Kidney (tissue), 14 donors: ENCODE results near the gene WFDC5. TPM values are rescaled to one million over a fixed set of nuclear protein-coding genes. Genes with fewer than 3 reads are reported as not detected.

Experiments used
- DNase-seq, 5 donors: peaks; one replicate each; pipeline ENCODE4 v3.0.0-alpha.2; 2013 to 2020
- FAIRE-seq: peaks from 2 replicates; lab custom pipeline; 2012; peaks lifted over from hg19 to GRCh38; lab: Jason Lieb, UNC
- H3K27ac ChIP-seq, 2 donors: one replicate each; pipeline ENCODE4 v1.7.0; 2013; ENCODE audit warnings: low read depth in 2 of 2, low read length in 2 of 2, inconsistent platforms in 1 of 2
- H3K27me3 ChIP-seq: one replicate; pipeline ENCODE4 v1.7.1; 2013; ENCODE audit warnings: low read length, inconsistent platforms; ENCODE audit not compliant: control insufficient read depth, insufficient read depth
- H3K36me3 ChIP-seq, 3 donors: one replicate each; pipeline versions ENCODE4 v1.7.0 to v1.7.1; 2013; ENCODE audit warnings: low read length in 3 of 3, control low read depth in 1 of 3, inconsistent platforms in 1 of 3; ENCODE audit not compliant: insufficient read depth in 3 of 3, control insufficient read depth in 2 of 3
- H3K4me1 ChIP-seq, 3 donors: one replicate each; pipeline versions ENCODE4 v1.7.0 to v1.7.1; 2013; ENCODE audit warnings: low read length in 3 of 3, inconsistent platforms in 1 of 3, low read depth in 1 of 3; ENCODE audit not compliant: control insufficient read depth in 2 of 3, insufficient read depth in 2 of 3
- H3K4me3 ChIP-seq, 3 donors: one replicate each; pipeline versions ENCODE4 v1.7.0 to v1.8.1; 2013; ENCODE audit warnings: low read length in 3 of 3, control low read depth in 1 of 3, inconsistent platforms in 1 of 3
- H3K9ac ChIP-seq, 3 donors: one replicate each; pipeline versions ENCODE4 v1.7.0 to v1.7.1; 2013; ENCODE audit warnings: low read length in 3 of 3, control low read depth in 1 of 3, inconsistent platforms in 1 of 3
- H3K9me3 ChIP-seq, 3 donors: one replicate each; pipeline versions ENCODE4 v1.7.0 to v1.7.1; 2013; ENCODE audit warnings: low read length in 3 of 3, control low read depth in 1 of 3, inconsistent platforms in 1 of 3; ENCODE audit not compliant: control insufficient read depth in 2 of 3, insufficient read depth in 1 of 3
- intact Hi-C: fragments of 100-400 bp; cut with DNase I; formaldehyde crosslinking; loops from one replicate; pipeline ENCODE4 v1.11.1; 2022
- polyA plus RNA-seq: library from polyadenylated mRNA; stranded (reverse); fragments of 350-450 nt; fragmentation: Illumina TruSeq; extraction: RNeasy Lipid Tissue Mini Kit (QIAGEN cat#74804); gene quantifications from one replicate; pipeline ENCODE4 v1.2.3, GENCODE V29; 2014; ENCODE audit warnings: low read depth, low replicate concordance; ENCODE audit not compliant: insufficient read depth
- total RNA-seq: library from RNA; stranded (reverse); fragmentation: NEBNext Ultra II Directional; extraction: Animal tissue kit (Norgen Biotek cat#: 25700); gene quantifications from one replicate; pipeline ENCODE4 v1.2.1, GENCODE V29; 2021
- TF ChIP-seq, protein P1 (sequence below): IDR thresholded peaks from 3 replicates; pipeline ENCODE4 v1.5.1; 2012; ENCODE audit warnings: mild to moderate bottlenecking, moderate library complexity, borderline replicate concordance; ENCODE audit not compliant: insufficient read depth; ENCODE audit errors: extremely low read depth
- donor health status: control.
- donor health status: control.
- donor health status: control.
- donor health status: control.
- donor health status: control.
- donor health status: DM: yes; HTN: yes; CAD: no.
- donor health status: Normal renal cell carcinoma (clear cell type).

The WFDC5 gene
- total and polyA plus RNA-seq, 2 donors from 2014 or later, result 1.0 TPM; not detected in 1

GRCh38 chr20:45092898-45093297, 22.1 kb downstream of the WFDC5 start:
- FAIRE-seq (no peak), DNase-seq (no peak)
- Histone ChIP-seq H3K27ac (no peak overlapping the region), H3K4me3 (no peak overlapping the region), H3K27me3 (peaks cover 16% of the 10 kb centered on the region), H3K36me3 (no peaks in the 10 kb centered on the region), H3K4me1 (no peaks in the 10 kb centered on the region), H3K9ac (no peak overlapping the region), H3K9me3 (no peaks in the 10 kb centered on the region)
- intact Hi-C loops, result no loop called here
- TF ChIP-seq, protein P1, sequence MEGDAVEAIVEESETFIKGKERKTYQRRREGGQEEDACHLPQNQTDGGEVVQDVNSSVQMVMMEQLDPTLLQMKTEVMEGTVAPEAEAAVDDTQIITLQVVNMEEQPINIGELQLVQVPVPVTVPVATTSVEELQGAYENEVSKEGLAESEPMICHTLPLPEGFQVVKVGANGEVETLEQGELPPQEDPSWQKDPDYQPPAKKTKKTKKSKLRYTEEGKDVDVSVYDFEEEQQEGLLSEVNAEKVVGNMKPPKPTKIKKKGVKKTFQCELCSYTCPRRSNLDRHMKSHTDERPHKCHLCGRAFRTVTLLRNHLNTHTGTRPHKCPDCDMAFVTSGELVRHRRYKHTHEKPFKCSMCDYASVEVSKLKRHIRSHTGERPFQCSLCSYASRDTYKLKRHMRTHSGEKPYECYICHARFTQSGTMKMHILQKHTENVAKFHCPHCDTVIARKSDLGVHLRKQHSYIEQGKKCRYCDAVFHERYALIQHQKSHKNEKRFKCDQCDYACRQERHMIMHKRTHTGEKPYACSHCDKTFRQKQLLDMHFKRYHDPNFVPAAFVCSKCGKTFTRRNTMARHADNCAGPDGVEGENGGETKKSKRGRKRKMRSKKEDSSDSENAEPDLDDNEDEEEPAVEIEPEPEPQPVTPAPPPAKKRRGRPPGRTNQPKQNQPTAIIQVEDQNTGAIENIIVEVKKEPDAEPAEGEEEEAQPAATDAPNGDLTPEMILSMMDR, result no peak

GRCh38 chr20:45091366-45091765, 23.6 kb downstream of the WFDC5 start:
- Histone ChIP-seq H3K9ac (no peak overlapping the region), H3K4me1 (no peaks in the 10 kb centered on the region), H3K27me3 (peaks cover 3% of the 10 kb centered on the region), H3K36me3 (no peaks in the 10 kb centered on the region), H3K4me3 (no peak overlapping the region), H3K9me3 (no peaks in the 10 kb centered on the region), H3K27ac (no peak overlapping the region)
- FAIRE-seq (no peak), DNase-seq (no peak)
- intact Hi-C loops, result no loop called here
- TF ChIP-seq, protein P1, result no peak

DNA sequence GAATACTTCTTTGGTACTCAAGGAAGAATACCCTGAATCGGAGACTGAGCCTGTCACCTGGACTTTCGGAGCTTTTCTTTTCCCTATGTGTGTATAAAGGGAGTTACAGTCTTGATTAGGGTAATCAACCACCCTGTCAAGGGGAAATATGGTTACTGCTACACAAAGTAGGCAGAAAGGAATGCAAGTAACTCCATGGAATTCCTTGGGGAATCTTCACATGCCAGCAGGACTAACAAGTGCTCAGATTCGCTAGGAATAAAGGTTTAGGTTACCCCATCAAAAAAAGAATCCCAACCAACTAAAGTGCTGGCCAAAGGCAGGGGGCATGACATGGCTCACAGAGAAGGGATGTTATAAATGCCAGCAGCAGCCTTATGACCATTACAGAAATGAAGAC, 24.5 kb downstream of the WFDC5 start:
- H3K27ac ChIP-seq, result no peak overlapping the region
- H3K4me1 ChIP-seq, result no peaks in the 10 kb centered on the region
- TF ChIP-seq, protein P1, result no peak
- no peak for DNase-seq
- H3K27me3 ChIP-seq, result no peaks in the 10 kb centered on the region
- H3K36me3 ChIP-seq, result no peaks in the 10 kb centered on the region
- no peaks in the 10 kb centered on the region for H3K9me3 ChIP-seq
- H3K4me3 ChIP-seq, result no peak overlapping the region
- intact Hi-C loops, result no loop called here
- no peak for FAIRE-seq
- H3K9ac ChIP-seq, result no peak overlapping the region

DNA sequence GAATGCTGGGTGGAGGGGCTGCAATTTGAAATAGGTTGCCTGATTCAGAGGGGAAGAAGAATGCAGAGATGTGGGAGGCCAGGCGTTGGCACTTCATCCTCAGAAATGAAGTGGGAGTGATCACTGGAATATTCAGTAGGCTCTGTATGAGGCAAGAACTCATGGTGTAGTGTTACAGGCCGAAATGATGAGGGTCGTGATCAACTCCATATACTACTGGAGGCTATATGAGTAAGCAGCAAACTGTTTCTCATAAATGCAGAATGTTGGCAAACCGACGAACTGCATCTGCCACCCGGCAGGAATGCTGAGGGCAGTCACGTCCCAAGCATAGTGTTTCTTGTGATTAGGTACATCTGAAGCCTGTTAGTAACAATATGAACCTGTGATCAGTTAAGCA, 26.7 kb downstream of the WFDC5 start:
- H3K4me1 ChIP-seq, result no peaks in the 10 kb centered on the region
- no peak overlapping the region for H3K9ac ChIP-seq
- DNase-seq (peak in 3 of 5 donors; percentile 26 to 52 (median 32)), FAIRE-seq (no peak)
- no peaks in the 10 kb centered on the region for H3K9me3 ChIP-seq
- H3K27me3 ChIP-seq, result no peaks in the 10 kb centered on the region
- intact Hi-C loops, result no loop called here
- no peak overlapping the region for H3K4me3 ChIP-seq
- TF ChIP-seq, protein P1, result no peak
- no peaks in the 10 kb centered on the region for H3K36me3 ChIP-seq
- no peak overlapping the region for H3K27ac ChIP-seq
